Keratinocyte (primary cell): ENCODE data around the gene ACTR3C. TPM values are rescaled to one million over a fixed set of nuclear protein-coding genes. Genes with fewer than 3 reads are reported as not detected.
"Not testable (repeated sequence)": the region's sequence is repeated elsewhere in the genome, so short reads cannot be mapped to it uniquely, and the experiment has no call there.

Experiments used
- DNase-seq: peaks from one replicate; pipeline ENCODE4 v3.0.0-alpha.2; 2011; ENCODE audit warnings: low read depth, missing footprints, low spot score
- FAIRE-seq: peaks from 2 replicates; lab custom pipeline; 2011; peaks lifted over from hg19 to GRCh38; lab: Jason Lieb, UNC
- H2AFZ ChIP-seq: 2 replicates; pipeline ENCODE4 v1.6.0; 2012; ENCODE audit warnings: low read length, control low read depth, inconsistent platforms; ENCODE audit not compliant: control insufficient read depth
- H3K27ac ChIP-seq: 2 replicates; pipeline ENCODE4 v1.5.1; 2011; ENCODE audit warnings: low read length; ENCODE audit not compliant: control insufficient read depth, insufficient read depth
- H3K27me3 ChIP-seq: 3 replicates; pipeline ENCODE4 v1.6.0; 2011; ENCODE audit warnings: low read length; ENCODE audit not compliant: control insufficient read depth, insufficient read depth; ENCODE audit errors: extremely low read depth
- H3K36me3 ChIP-seq, 2 experiments: 2 replicates in 1 of 2; 3 replicates in 1 of 2; pipeline ENCODE4 v1.5.1; 2011; ENCODE audit warnings: low read length in 2 of 2, mild to moderate bottlenecking in 1 of 2; ENCODE audit not compliant: control insufficient read depth in 2 of 2, insufficient read depth in 2 of 2; ENCODE audit errors: extremely low read depth in 1 of 2
- H3K4me1 ChIP-seq: 3 replicates; pipeline ENCODE4 v1.5.1; 2011; ENCODE audit warnings: low read length; ENCODE audit not compliant: control insufficient read depth, insufficient read depth; ENCODE audit errors: extremely low read depth
- H3K4me2 ChIP-seq: 3 replicates; pipeline ENCODE4 v1.6.0; 2011; ENCODE audit warnings: low read depth, low read length; ENCODE audit not compliant: control insufficient read depth, insufficient read depth; ENCODE audit errors: extremely low read depth
- H3K4me3 ChIP-seq, 3 experiments: fragments of 200-600 bp in 1 of 3; sonication (generic) in 1 of 3; 2 replicates in 2 of 3; 3 replicates in 1 of 3; pipeline ENCODE4 v1.5.1; 2011 to 2016; ENCODE audit warnings: low read length in 3 of 3, mild to moderate bottlenecking in 3 of 3, control low read depth in 2 of 3, inconsistent platforms in 1 of 3, low read depth in 1 of 3, mixed read lengths in 1 of 3, mixed run types in 1 of 3, moderate library complexity in 1 of 3; ENCODE audit not compliant: control insufficient read depth in 2 of 3, insufficient read depth in 2 of 3; ENCODE audit errors: extremely low read depth in 1 of 3
- H3K79me2 ChIP-seq: 2 replicates; pipeline ENCODE4 v1.6.0; 2012; ENCODE audit warnings: low read length; ENCODE audit not compliant: control insufficient read depth, insufficient read depth
- H3K9ac ChIP-seq: 3 replicates; pipeline ENCODE4 v1.6.0; 2011; ENCODE audit warnings: low read length; ENCODE audit not compliant: control insufficient read depth, insufficient read depth; ENCODE audit errors: extremely low read depth
- H3K9me1 ChIP-seq: 3 replicates; pipeline ENCODE4 v1.6.0; 2011; ENCODE audit warnings: low read length; ENCODE audit not compliant: control insufficient read depth, insufficient read depth; ENCODE audit errors: extremely low read depth
- H3K9me3 ChIP-seq: 2 replicates; pipeline ENCODE4 v1.5.1; 2012; ENCODE audit warnings: low read depth, low read length; ENCODE audit not compliant: control insufficient read depth
- H4K20me1 ChIP-seq: 3 replicates; pipeline ENCODE4 v1.6.0; 2011; ENCODE audit warnings: low read length; ENCODE audit not compliant: control insufficient read depth, insufficient read depth; ENCODE audit errors: extremely low read depth
- dilution Hi-C: fragments of 300-500 bp; cut with MboI; formaldehyde crosslinking; loops from one replicate; pipeline ENCODE4 v1.7.0; 2020; ENCODE audit warnings: low sequenced_read_pairs; ENCODE audit not compliant: extremely low pct_ligation_motif_present
- polyA plus RNA-seq, 5 experiments: library from polyadenylated mRNA; depleted of rRNA in 3 of 5; stranded (reverse) in 3 of 5; stranded (forward) in 1 of 5; unstranded in 1 of 5; fragments of >200 nt; gene quantifications; 1 replicate in 1 of 5; 2 replicates in 3 of 5; 3 replicates in 1 of 5; pipeline versions ENCODE4 v1.2.1 to v1.2.3, GENCODE V29; 2011 to 2012; ENCODE audit warnings: missing spikeins in 2 of 5, low read depth in 1 of 5, low replicate concordance in 1 of 5

ACTR3C gene
- polyA plus RNA-seq, 1 donor (not counting 4 experiments of a cell fraction or from before 2014, with no cell fraction given) = 1.3 TPM

DNA sequence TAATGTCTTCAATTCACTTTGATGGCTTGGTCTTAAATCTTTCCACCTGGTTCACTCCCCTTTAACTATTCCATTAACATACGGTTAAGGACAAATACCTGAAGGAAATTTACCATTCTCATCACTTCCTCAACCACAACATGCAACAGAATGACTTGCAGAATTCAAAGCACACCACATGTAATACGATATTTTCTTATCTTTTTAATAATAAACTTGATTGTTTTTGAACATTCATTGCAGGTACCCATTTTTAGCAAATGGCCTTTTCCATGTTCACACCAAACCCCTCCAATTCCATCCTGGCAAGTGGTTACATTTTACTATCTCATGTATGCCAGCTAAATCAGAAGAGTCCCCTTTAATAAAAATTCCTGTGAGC, 17.5 kb downstream of the ACTR3C start:
- H3K4me1 ChIP-seq, H3K9ac ChIP-seq: not testable (repeated sequence)

DNA sequence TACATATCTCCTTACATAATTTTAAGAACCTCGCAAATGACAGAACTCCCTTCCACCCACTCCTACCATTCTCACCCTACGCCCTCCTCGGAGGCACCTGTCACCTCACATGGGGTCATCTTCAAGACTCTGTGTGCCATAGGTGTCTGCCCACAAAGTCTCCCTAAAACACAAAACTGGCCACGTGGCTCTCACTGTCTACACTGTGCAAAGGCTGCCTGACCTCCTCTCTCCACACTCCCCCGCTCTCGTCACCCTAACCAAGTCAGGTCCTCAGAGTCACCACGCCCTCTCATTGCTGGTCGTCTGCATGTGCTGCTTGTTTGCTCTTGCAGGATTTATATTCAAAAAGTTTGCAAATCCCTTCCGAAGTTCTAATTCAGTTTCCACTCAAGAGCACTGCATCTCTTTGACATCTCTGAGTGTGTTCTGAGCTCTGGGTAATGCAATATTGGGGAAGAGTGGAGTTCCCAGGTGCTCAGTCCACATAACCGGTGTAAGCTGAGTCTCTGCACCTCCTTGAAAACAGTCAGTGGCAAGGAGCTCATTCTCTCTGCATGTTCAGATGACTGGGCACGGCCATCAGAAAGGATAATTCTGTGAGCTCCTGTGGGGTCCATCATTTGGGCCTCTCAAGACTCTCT, 18.0 kb downstream of the ACTR3C start:
- H4K20me1 ChIP-seq, H3K9me3 ChIP-seq, H3K4me3 ChIP-seq, H3K27ac ChIP-seq, H3K4me2 ChIP-seq, DNase-seq, FAIRE-seq, H3K9ac ChIP-seq, H3K4me1 ChIP-seq, H3K27me3 ChIP-seq, H3K9me1 ChIP-seq, dilution Hi-C loops, H3K79me2 ChIP-seq, H3K36me3 ChIP-seq, H2AFZ ChIP-seq: not testable (repeated sequence)

More for the DNA sequence above, 17.5 kb downstream of the ACTR3C start:
- H3K9me3 ChIP-seq, H3K79me2 ChIP-seq, dilution Hi-C loops, H3K36me3 ChIP-seq, H3K27me3 ChIP-seq, FAIRE-seq, H4K20me1 ChIP-seq, H2AFZ ChIP-seq, H3K4me2 ChIP-seq, H3K4me3 ChIP-seq, DNase-seq, H3K9me1 ChIP-seq, H3K27ac ChIP-seq: not testable (repeated sequence)

DNA sequence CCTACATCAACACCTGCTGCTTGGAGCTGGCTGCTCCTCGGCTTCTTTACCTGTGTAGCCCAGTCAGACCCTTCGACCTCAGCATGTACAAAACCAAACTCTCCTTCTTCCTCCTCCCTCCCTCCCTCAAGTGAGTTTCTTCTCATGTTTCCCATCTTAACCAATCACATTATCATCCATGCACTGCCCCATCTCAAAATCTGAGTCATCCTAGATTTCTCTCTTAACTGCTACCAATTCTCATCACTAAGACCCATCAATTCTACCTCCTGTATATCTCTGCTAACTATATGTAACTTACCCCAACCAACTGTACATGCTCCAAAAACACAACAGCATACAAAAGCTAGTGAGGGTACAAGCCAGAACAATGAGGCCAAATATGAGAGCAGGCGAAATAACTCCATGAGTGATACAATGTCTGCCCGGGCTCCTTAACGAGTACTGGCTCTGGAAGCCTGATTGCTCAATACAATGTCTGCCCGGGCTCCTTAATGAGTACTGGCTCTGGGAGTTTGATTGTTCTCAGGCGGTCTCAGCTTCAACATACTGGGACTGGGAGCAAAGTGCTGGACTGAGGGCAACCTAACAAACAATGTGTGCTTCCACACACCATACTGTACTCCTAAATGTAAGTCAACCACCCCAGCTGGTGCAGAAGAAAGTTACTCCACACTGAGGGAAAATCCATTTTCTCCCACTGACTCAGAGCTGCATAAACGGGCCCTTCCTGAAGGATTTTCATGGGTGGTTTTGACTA, 18.7 kb downstream of the ACTR3C start:
- H3K4me1 ChIP-seq, dilution Hi-C loops, H2AFZ ChIP-seq, H3K36me3 ChIP-seq, FAIRE-seq, H3K9me1 ChIP-seq, H3K27ac ChIP-seq, H3K27me3 ChIP-seq, H3K4me2 ChIP-seq, H3K9ac ChIP-seq, DNase-seq, H3K9me3 ChIP-seq, H3K79me2 ChIP-seq, H3K4me3 ChIP-seq, H4K20me1 ChIP-seq: not testable (repeated sequence)

DNA sequence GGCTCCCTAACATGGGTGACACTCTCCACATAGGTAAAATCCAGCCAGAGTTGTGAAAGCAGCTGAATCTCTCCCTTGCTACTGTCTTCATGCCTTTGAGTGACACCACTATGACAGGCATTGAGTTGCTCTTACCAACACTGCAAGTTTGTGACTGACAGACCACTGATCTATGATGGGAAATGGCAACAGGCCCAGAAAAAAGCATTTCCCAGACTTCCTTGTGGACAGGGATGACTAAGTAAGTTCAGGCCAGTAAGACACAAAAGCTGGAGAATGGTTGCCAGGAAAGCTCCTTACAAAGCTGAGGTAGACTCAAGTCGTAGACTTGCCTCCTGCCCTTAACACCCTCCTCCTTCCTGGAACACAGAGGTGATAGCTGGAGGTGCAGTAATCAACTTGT, 20.4 kb downstream of the ACTR3C start:
- not testable (repeated sequence) for H3K4me2 ChIP-seq, FAIRE-seq

DNA sequence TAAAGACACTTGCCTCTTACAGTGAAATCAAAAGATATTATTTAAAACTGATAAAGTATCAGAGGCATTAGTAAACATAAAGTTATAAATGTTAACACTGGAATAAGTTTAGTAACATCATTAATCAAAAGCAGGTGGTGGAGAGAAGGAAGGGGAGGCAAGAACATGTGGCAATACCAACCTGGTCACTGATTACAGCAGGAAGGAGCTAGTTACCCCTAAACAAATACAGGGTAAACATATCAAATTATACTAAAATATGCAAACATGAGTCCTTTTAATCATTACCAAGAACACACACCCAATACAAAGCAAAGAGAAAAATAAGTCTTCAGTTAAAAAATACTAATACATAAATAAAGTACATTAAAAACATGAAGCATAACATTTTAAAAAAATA, 25.4 kb downstream of the ACTR3C start:
- FAIRE-seq = not testable (repeated sequence)

More for the DNA sequence above, 20.4 kb downstream of the ACTR3C start:
- H3K79me2 ChIP-seq, dilution Hi-C loops, H3K36me3 ChIP-seq, H3K27ac ChIP-seq, H3K9me1 ChIP-seq, H3K4me3 ChIP-seq, H3K4me1 ChIP-seq, H3K27me3 ChIP-seq, DNase-seq, H3K9ac ChIP-seq, H3K9me3 ChIP-seq, H2AFZ ChIP-seq, H4K20me1 ChIP-seq: not testable (repeated sequence)

More for the DNA sequence above, 25.4 kb downstream of the ACTR3C start:
- H3K9ac ChIP-seq, H3K27me3 ChIP-seq, H3K36me3 ChIP-seq, H3K9me3 ChIP-seq, dilution Hi-C loops, H2AFZ ChIP-seq, H3K27ac ChIP-seq, H4K20me1 ChIP-seq, H3K9me1 ChIP-seq, H3K4me1 ChIP-seq, H3K79me2 ChIP-seq, H3K4me2 ChIP-seq, DNase-seq, H3K4me3 ChIP-seq: not testable (repeated sequence)
